ENCODE results near the gene DCUN1D2. TPM values are rescaled to one million over a fixed set of nuclear protein-coding genes. Genes with fewer than 3 reads are reported as not detected.
"Not testable (repeated sequence)": the region's sequence is repeated elsewhere in the genome, so short reads cannot be mapped to it uniquely, and the experiment has no call there.

Gene DCUN1D2
- total and polyA plus RNA-seq, 4 donors: 7.4 to 28.2 (median 16.6) TPM

DNA sequence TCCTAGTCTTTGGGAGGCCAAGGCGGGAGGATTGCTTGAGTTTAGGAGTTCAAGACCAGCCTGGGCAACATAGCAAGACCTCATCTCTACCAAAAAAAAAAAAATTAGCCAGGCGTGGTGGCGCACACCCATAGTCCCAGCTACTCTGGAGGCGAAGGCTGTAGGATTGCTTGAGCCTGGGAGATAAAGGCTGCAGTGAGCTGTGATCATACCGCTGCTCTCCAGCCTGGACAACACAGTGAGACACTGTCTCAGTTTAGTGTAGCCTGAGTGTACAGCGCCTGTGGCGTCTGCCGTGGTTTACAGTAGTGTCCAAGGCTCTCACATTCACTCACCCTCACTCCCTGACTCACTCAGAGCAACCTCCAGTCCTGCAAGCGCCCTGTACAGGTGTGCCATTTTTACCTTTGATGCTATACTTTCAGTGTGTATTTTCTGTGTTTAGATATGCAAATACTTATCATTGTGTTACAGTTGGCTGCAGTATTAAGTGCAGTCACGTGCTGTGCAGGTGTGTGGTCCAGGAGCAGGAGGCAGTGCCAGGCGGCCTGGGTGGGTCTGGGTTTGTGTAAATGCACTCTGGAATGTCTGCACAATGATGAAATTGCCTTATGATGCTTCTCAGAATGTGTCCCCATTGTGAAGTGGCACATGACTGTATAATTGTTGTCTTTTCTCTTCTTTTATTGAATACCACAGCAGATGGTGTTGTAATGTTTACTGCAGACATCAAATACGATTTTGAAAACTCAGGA is 36.1 kb upstream of the DCUN1D2 start:
- Histone ChIP-seq H3K4me3 (ENCODE audit: low read length in 2 of 2) (no peak overlapping the region), H3K9me3 (ENCODE audit: control insufficient read depth, low read length) (no peaks in the 10 kb centered on the region), H3K27ac (ENCODE audit: low read depth in 1 of 2, low read length in 2 of 2) (no peak overlapping the region), H3K36me3 (ENCODE audit: control insufficient read depth in 1 of 2, insufficient read depth in 2 of 2, low read length in 1 of 2) (peaks cover 5 to 6% of the 10 kb centered on the region in 2 donors), H3K27me3 (ENCODE audit: control insufficient read depth in 1 of 2, insufficient read depth in 2 of 2, low read length in 1 of 2) (no peaks in the 10 kb centered on the region), H3K4me1 (ENCODE audit: control insufficient read depth in 1 of 2, insufficient read depth in 2 of 2, low read length in 2 of 2) (no peaks in the 10 kb centered on the region)
- peak in 1 of 2 donors; percentile 22 for DNase-seq
- intact Hi-C loops (cut with DNase I): no loop called here
- ATAC-seq (ENCODE audit: low FRiP score): no peak
- WGBS, 2 donors: 86 to 90% methylated on average over 12 of the region's 12 CpGs

DNA sequence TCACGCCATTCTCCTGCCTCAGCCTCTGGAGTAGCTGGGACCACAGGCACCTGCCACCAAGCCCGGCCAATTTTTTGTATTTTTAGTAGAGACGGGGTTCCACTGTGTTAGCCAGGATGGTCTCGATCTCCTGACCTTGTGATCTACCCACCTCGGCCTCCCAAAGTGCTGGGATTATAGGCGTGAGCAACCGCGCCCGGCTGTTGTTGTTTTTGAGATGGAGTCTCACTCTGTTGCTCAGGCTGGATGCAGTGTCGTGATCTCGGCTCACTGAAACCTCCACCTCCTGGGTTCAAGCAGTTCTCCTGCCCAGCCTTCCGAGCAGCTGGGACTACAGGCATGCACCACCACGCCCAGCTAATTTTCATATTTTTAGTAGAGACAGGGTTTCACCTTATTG is 31.9 kb upstream of the DCUN1D2 start:
- ATAC-seq (ENCODE audit: low FRiP score); H3K36me3 ChIP-seq (ENCODE audit: control insufficient read depth in 1 of 2, insufficient read depth in 2 of 2, low read length in 1 of 2); intact Hi-C loops (cut with DNase I); H3K4me3 ChIP-seq (ENCODE audit: low read length in 2 of 2); DNase-seq; H3K9me3 ChIP-seq (ENCODE audit: control insufficient read depth, low read length); H3K4me1 ChIP-seq (ENCODE audit: control insufficient read depth in 1 of 2, insufficient read depth in 2 of 2, low read length in 2 of 2); H3K27me3 ChIP-seq (ENCODE audit: control insufficient read depth in 1 of 2, insufficient read depth in 2 of 2, low read length in 1 of 2); H3K27ac ChIP-seq (ENCODE audit: low read depth in 1 of 2, low read length in 2 of 2): not testable (repeated sequence)
- WGBS, 2 donors: 97 to 98% methylated on average over 13 of the region's 13 CpGs

DNA sequence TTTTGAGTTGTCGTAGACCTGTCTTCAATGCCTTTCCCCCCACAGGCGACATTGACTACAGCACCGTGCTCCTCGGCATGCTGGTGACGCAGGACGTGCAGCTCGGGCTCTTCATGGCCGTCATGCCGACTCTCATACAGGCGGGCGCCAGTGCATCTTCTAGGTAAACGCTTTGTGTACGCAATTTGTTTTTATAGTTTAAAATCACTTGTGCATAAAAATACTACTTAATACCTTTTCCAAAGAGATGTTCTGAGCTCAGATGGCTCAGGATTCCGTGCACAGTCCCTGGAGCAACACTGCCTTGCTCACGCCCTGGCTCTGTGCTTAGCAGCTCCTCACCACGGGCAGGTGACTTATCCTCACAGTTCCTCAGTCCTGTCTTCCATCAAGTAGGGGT is 30.1 kb upstream of the DCUN1D2 start:
- intact Hi-C loops (cut with DNase I): no loop called here
- Histone ChIP-seq H3K27me3 (ENCODE audit: control insufficient read depth in 1 of 2, insufficient read depth in 2 of 2, low read length in 1 of 2) (no peaks in the 10 kb centered on the region), H3K4me3 (ENCODE audit: low read length in 2 of 2) (no peak overlapping the region), H3K9me3 (ENCODE audit: control insufficient read depth, low read length) (no peaks in the 10 kb centered on the region), H3K36me3 (ENCODE audit: control insufficient read depth in 1 of 2, insufficient read depth in 2 of 2, low read length in 1 of 2) (peaks cover 6 to 9% of the 10 kb centered on the region in 2 donors), H3K27ac (ENCODE audit: low read depth in 1 of 2, low read length in 2 of 2) (no peak overlapping the region), H3K4me1 (ENCODE audit: control insufficient read depth in 1 of 2, insufficient read depth in 2 of 2, low read length in 2 of 2) (no peaks in the 10 kb centered on the region)
- ATAC-seq (ENCODE audit: low FRiP score) (no peak), DNase-seq (no peak)
- 86 to 93% methylated on average over 16 of the region's 16 CpGs for WGBS, 2 donors

DNA sequence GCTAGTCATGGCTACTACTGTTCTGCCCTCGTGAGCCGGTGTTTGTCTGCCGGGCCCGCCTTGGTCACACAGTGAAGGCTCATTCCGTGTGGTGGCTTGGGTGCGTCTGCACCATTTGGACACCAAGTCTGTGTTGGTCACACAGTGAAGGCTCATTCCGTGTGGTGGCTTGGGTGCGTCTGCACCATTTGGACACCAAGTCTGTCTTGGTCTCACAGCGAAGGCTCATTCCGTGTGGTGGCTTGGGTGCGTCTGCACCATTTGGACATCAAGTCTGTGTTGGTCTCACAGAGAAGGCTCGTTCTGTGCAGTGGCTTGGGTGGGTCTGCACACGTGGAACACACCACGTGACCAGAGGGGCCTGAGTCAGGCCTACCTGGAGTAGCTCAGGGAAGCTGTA is 29.0 kb upstream of the DCUN1D2 start:
- H3K27ac ChIP-seq (ENCODE audit: low read depth in 1 of 2, low read length in 2 of 2): no peak overlapping the region
- WGBS, 2 donors: 92 to 94% methylated on average over 14 of the region's 14 CpGs
- ATAC-seq (ENCODE audit: low FRiP score): no peak
- H3K4me3 ChIP-seq (ENCODE audit: low read length in 2 of 2): no peak overlapping the region
- no peaks in the 10 kb centered on the region for H3K4me1 ChIP-seq (ENCODE audit: control insufficient read depth in 1 of 2, insufficient read depth in 2 of 2, low read length in 2 of 2)
- H3K9me3 ChIP-seq (ENCODE audit: control insufficient read depth, low read length): no peaks in the 10 kb centered on the region
- no peaks in the 10 kb centered on the region for H3K27me3 ChIP-seq (ENCODE audit: control insufficient read depth in 1 of 2, insufficient read depth in 2 of 2, low read length in 1 of 2)
- H3K36me3 ChIP-seq (ENCODE audit: control insufficient read depth in 1 of 2, insufficient read depth in 2 of 2, low read length in 1 of 2): peaks cover 3 to 6% of the 10 kb centered on the region in 2 donors
- intact Hi-C loops (cut with DNase I): no loop called here
- no peak for DNase-seq

- no peak for DNase-seq
- no peak for ATAC-seq (ENCODE audit: low FRiP score)
- Histone ChIP-seq H3K27me3 (ENCODE audit: control insufficient read depth in 1 of 2, insufficient read depth in 2 of 2, low read length in 1 of 2) (no peaks in the 10 kb centered on the region), H3K4me3 (ENCODE audit: low read length in 2 of 2) (no peak overlapping the region), H3K36me3 (ENCODE audit: control insufficient read depth in 1 of 2, insufficient read depth in 2 of 2, low read length in 1 of 2) (peaks cover 3 to 6% of the 10 kb centered on the region in 2 donors), H3K4me1 (ENCODE audit: control insufficient read depth in 1 of 2, insufficient read depth in 2 of 2, low read length in 2 of 2) (no peaks in the 10 kb centered on the region), H3K27ac (ENCODE audit: low read depth in 1 of 2, low read length in 2 of 2) (no peak overlapping the region), H3K9me3 (ENCODE audit: control insufficient read depth, low read length) (no peaks in the 10 kb centered on the region)
- intact Hi-C loops (cut with DNase I): no loop called here
- 94 to 95% methylated on average over 21 of the region's 21 CpGs for WGBS, 2 donors
Observed at GRCh38 chr13:113518076-113518803, 27.7 kb upstream of the DCUN1D2 start.

DNA sequence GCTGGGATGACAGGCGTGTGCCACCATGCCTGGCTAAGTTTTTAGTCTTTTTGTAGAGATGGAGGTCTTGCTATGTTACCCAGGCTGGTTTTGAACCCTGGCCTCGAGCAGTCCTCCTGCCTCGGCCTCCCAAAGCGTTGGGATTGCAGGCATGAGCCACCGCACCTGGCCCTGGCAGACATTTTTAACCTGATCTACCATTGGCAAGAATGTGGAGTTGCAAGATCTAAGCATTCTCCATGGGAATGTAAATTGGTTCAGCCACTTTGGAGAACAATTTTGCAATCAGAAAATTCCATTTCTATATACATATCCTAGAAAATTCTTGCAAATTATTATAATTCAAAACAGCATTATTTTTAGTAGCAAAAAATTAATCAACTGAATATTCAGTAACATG is 24.3 kb upstream of the DCUN1D2 start:
- H3K9me3 ChIP-seq (ENCODE audit: control insufficient read depth, low read length): no peaks in the 10 kb centered on the region
- H3K27ac ChIP-seq (ENCODE audit: low read depth in 1 of 2, low read length in 2 of 2): no peak overlapping the region
- H3K4me3 ChIP-seq (ENCODE audit: low read length in 2 of 2): no peak overlapping the region
- DNase-seq: no peak
- H3K4me1 ChIP-seq (ENCODE audit: control insufficient read depth in 1 of 2, insufficient read depth in 2 of 2, low read length in 2 of 2): no peaks in the 10 kb centered on the region
- intact Hi-C loops (cut with DNase I): no loop called here
- no peak for ATAC-seq (ENCODE audit: low FRiP score)
- H3K36me3 ChIP-seq (ENCODE audit: control insufficient read depth in 1 of 2, insufficient read depth in 2 of 2, low read length in 1 of 2): peaks cover 3 to 5% of the 10 kb centered on the region in 2 donors
- WGBS, 2 donors: 90 to 94% methylated on average over 5 of the region's 5 CpGs
- H3K27me3 ChIP-seq (ENCODE audit: control insufficient read depth in 1 of 2, insufficient read depth in 2 of 2, low read length in 1 of 2): no peaks in the 10 kb centered on the region

GRCh38 chr13:113513761-113514160 is 23.2 kb upstream of the DCUN1D2 start:
- ATAC-seq (ENCODE audit: low FRiP score): no peak
- peaks cover 3 to 6% of the 10 kb centered on the region in 2 donors for H3K36me3 ChIP-seq (ENCODE audit: control insufficient read depth in 1 of 2, insufficient read depth in 2 of 2, low read length in 1 of 2)
- 81 to 86% methylated on average over 8 of the region's 8 CpGs for WGBS, 2 donors

DNA sequence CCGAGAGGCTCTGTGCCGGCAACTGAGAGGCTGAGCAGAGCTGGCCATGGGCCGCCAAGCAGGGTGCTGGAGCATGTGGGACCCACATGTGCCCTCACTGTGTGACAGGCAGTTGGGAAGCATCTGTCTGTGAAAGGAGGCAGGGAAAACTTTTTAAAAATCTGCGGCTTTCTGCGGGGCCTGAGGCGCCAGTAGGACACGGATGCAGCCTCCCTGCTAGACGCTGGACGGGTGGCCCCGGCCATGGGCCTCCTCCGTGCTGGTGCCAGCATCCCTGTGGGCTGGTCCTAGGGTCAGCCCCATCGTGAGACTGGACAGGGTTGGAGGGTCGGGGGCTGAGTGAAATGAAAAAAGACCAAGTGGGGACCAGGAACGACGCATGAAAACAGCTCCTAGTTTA is 20.9 kb upstream of the DCUN1D2 start:
- DNase-seq: no peak
- 91 to 92% methylated on average over 15 of the region's 15 CpGs for WGBS, 2 donors
- H3K36me3 ChIP-seq (ENCODE audit: control insufficient read depth in 1 of 2, insufficient read depth in 2 of 2, low read length in 1 of 2): peaks cover 0 to 6% of the 10 kb centered on the region in 2 donors
- no peak overlapping the region for H3K4me3 ChIP-seq (ENCODE audit: low read length in 2 of 2)
- no peak for ATAC-seq (ENCODE audit: low FRiP score)
- no peaks in the 10 kb centered on the region for H3K4me1 ChIP-seq (ENCODE audit: control insufficient read depth in 1 of 2, insufficient read depth in 2 of 2, low read length in 2 of 2)
- H3K27me3 ChIP-seq (ENCODE audit: control insufficient read depth in 1 of 2, insufficient read depth in 2 of 2, low read length in 1 of 2): no peaks in the 10 kb centered on the region
- intact Hi-C loops (cut with DNase I): no loop called here
- H3K9me3 ChIP-seq (ENCODE audit: control insufficient read depth, low read length): no peaks in the 10 kb centered on the region
- no peak overlapping the region for H3K27ac ChIP-seq (ENCODE audit: low read depth in 1 of 2, low read length in 2 of 2)

More at GRCh38 chr13:113513761-113514160, 23.2 kb upstream of the DCUN1D2 start:
- intact Hi-C loops (cut with DNase I): no loop called here
- Histone ChIP-seq H3K27ac (ENCODE audit: low read depth in 1 of 2, low read length in 2 of 2) (no peak overlapping the region), H3K9me3 (ENCODE audit: control insufficient read depth, low read length) (no peaks in the 10 kb centered on the region), H3K4me3 (ENCODE audit: low read length in 2 of 2) (no peak overlapping the region), H3K27me3 (ENCODE audit: control insufficient read depth in 1 of 2, insufficient read depth in 2 of 2, low read length in 1 of 2) (no peaks in the 10 kb centered on the region), H3K4me1 (ENCODE audit: control insufficient read depth in 1 of 2, insufficient read depth in 2 of 2, low read length in 2 of 2) (no peaks in the 10 kb centered on the region)
- peak in 1 of 2 donors; percentile 25 for DNase-seq

DNA sequence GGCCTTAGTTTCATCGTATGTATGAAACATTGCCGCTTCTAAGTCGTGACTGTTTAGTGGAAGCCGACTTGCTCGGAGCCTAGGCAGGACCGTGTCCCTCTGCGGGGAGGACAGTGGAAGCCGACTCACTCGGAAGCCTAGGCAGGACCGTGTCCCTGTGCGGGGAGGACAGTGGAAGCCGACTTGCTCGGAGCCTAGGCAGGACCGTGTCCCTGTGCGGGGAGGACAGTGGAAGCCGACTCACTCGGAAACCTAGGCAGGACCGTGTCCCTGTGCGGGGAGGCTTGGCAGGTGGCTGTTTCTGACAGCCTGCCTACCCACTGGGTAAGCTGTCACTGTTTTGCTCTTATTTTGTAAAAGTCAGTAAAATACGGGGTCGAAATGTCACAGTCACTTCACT is 20.4 kb upstream of the DCUN1D2 start:
- WGBS, 2 donors: 91 to 94% methylated on average over 21 of the region's 21 CpGs
- H3K27ac ChIP-seq (ENCODE audit: low read depth in 1 of 2, low read length in 2 of 2): no peak overlapping the region
- DNase-seq: no peak
- H3K4me1 ChIP-seq (ENCODE audit: control insufficient read depth in 1 of 2, insufficient read depth in 2 of 2, low read length in 2 of 2): no peaks in the 10 kb centered on the region
- peaks cover 0 to 6% of the 10 kb centered on the region in 2 donors for H3K36me3 ChIP-seq (ENCODE audit: control insufficient read depth in 1 of 2, insufficient read depth in 2 of 2, low read length in 1 of 2)
- no peak for ATAC-seq (ENCODE audit: low FRiP score)
- H3K27me3 ChIP-seq (ENCODE audit: control insufficient read depth in 1 of 2, insufficient read depth in 2 of 2, low read length in 1 of 2): no peaks in the 10 kb centered on the region
- H3K4me3 ChIP-seq (ENCODE audit: low read length in 2 of 2): no peak overlapping the region
- H3K9me3 ChIP-seq (ENCODE audit: control insufficient read depth, low read length): no peaks in the 10 kb centered on the region
- intact Hi-C loops (cut with DNase I): no loop called here
